ENCODE results near the gene PPP2R3A.

DNA sequence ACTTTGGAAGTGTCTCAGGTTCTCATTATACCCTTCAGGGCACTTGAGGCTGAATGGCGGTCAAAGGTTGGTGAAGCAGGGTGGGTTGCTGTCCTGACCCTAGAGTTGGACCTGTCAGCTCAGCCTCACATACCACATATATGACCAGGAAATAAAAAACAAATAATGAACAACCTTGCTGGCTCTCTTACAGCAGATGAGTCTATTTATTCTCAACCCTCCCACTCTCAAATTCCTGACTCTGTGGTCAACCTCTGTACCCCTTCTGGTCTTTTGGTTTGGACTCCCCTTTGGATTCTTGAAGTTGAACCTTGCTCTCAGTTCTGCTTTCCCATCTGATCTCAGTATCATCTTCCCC, 16.9 kb downstream of the PPP2R3A start:
- TF ChIP-seq, protein P1, sequence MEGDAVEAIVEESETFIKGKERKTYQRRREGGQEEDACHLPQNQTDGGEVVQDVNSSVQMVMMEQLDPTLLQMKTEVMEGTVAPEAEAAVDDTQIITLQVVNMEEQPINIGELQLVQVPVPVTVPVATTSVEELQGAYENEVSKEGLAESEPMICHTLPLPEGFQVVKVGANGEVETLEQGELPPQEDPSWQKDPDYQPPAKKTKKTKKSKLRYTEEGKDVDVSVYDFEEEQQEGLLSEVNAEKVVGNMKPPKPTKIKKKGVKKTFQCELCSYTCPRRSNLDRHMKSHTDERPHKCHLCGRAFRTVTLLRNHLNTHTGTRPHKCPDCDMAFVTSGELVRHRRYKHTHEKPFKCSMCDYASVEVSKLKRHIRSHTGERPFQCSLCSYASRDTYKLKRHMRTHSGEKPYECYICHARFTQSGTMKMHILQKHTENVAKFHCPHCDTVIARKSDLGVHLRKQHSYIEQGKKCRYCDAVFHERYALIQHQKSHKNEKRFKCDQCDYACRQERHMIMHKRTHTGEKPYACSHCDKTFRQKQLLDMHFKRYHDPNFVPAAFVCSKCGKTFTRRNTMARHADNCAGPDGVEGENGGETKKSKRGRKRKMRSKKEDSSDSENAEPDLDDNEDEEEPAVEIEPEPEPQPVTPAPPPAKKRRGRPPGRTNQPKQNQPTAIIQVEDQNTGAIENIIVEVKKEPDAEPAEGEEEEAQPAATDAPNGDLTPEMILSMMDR (IDR thresholded peaks at IDR 0.05): no peak
- TF ChIP-seq POLR2A (IDR thresholded peaks at IDR 0.05) (no peak), EP300 (IDR thresholded peaks at IDR 0.05) (no peak)

All from ovary (tissue), 3 donors.